Left lung (tissue), 10 donors: ENCODE results near the gene CACNA2D3. TPM values are rescaled to one million over a fixed set of nuclear protein-coding genes. Genes with fewer than 3 reads are reported as not detected.

Experiments used
- ATAC-seq: fragments of 200-7000 bp; cut with Tn5 transposase; one replicate; pipeline ENCODE4 v1.9.1; 2020; ENCODE audit warnings: moderate library complexity
- DNase-seq, 4 donors: peaks; one replicate each; pipeline ENCODE4 v3.0.0-alpha.2; 2013 to 2020
- H3K27ac ChIP-seq, 2 donors: fragments of 200-600 bp; sonication (generic) in 1 of 2; one replicate each; pipeline versions ENCODE4 v1.5.0 to v1.8.0; 2020 to 2021
- H3K27me3 ChIP-seq, 2 donors: fragments of 200-600 bp; sonication (generic) in 1 of 2; one replicate each; pipeline versions ENCODE4 v1.5.0 to v1.8.0; 2020 to 2021
- H3K36me3 ChIP-seq, 2 donors: fragments of 200-600 bp; sonication (generic) in 1 of 2; one replicate each; pipeline versions ENCODE4 v1.5.0 to v1.8.0; 2020 to 2021
- H3K4me1 ChIP-seq, 2 donors: fragments of 200-600 bp; one replicate each; pipeline ENCODE4 v1.8.0; 2021
- H3K4me3 ChIP-seq, 2 donors: fragments of 200-600 bp; sonication (generic) in 1 of 2; one replicate each; pipeline versions ENCODE4 v1.5.0 to v1.8.0; 2020 to 2021; ENCODE audit warnings: mild to moderate bottlenecking in 1 of 2
- H3K9me3 ChIP-seq, 2 donors: fragments of 200-600 bp; sonication (generic) in 1 of 2; one replicate each; pipeline versions ENCODE4 v1.5.0 to v1.8.0; 2020 to 2021
- CTCF ChIP-seq, 2 donors: fragments of 200-600 bp; sonication (generic) in 1 of 2; IDR thresholded peaks; one replicate each; pipeline versions ENCODE4 v1.5.0 to v1.8.0; 2021; ENCODE audit warnings: antibody characterized with exemption in 2 of 2
- intact Hi-C, 2 donors: fragments of 100-400 bp; cut with DNase I; formaldehyde crosslinking; loops; one replicate each; pipeline versions ENCODE4 v1.11.2 to v1.14.2; 2022
- polyA plus RNA-seq, 6 donors: library from polyadenylated mRNA; unstranded; fragments of 120-200 nt; gene quantifications; one replicate each; pipeline ENCODE4 v1.2.1, GENCODE V29; 2013; ENCODE audit not compliant: insufficient read length in 6 of 6
- total RNA-seq, 2 donors: library from RNA; stranded (reverse); fragmentation: NEBNext Ultra II Directional; extraction: Animal tissue kit (Norgen Biotek cat#: 25700); gene quantifications; one replicate each; pipeline ENCODE4 v1.2.1, GENCODE V29; 2021
- donor health status: DM: no; HTN: yes; CAD: no.
- donor health status: DM: no; HTN: no; CAD: no.

Gene CACNA2D3
- total and polyA plus RNA-seq, 8 donors, result 1.1 to 2.7 (median 1.5) TPM

GRCh38 chr3:54520060-54520459 is 397.7 kb downstream of the CACNA2D3 start:
- DNase-seq (no peak), ATAC-seq (no peak)
- intact Hi-C loops, result no loop called here
- Histone ChIP-seq H3K27ac (no peak overlapping the region), H3K4me1 (no peaks in the 10 kb centered on the region), H3K27me3 (no peaks in the 10 kb centered on the region), H3K36me3 (no peaks in the 10 kb centered on the region), H3K4me3 (no peak overlapping the region), H3K9me3 (peaks cover 0 to 27% of the 10 kb centered on the region in 2 donors)
- TF ChIP-seq CTCF (IDR thresholded peaks at IDR 0.05), result no peak

- Histone ChIP-seq H3K27ac (no peak overlapping the region), H3K27me3 (no peaks in the 10 kb centered on the region), H3K36me3 (no peaks in the 10 kb centered on the region), H3K9me3 (peaks cover 0 to 37% of the 10 kb centered on the region in 2 donors), H3K4me1 (no peaks in the 10 kb centered on the region), H3K4me3 (no peak overlapping the region)
- no peak for DNase-seq
- ATAC-seq, result no peak
- intact Hi-C loops, result no loop called here
- TF ChIP-seq CTCF (IDR thresholded peaks at IDR 0.05), result no peak
Observed at GRCh38 chr3:54527521-54527920, 405.2 kb downstream of the CACNA2D3 start.

GRCh38 chr3:54527953-54528352 is 405.6 kb downstream of the CACNA2D3 start:
- DNase-seq (no peak), ATAC-seq (no peak)
- intact Hi-C loops, result no loop called here
- no peak for TF ChIP-seq CTCF (IDR thresholded peaks at IDR 0.05)
- Histone ChIP-seq H3K27ac (no peak overlapping the region), H3K27me3 (no peaks in the 10 kb centered on the region), H3K9me3 (peaks cover 0 to 34% of the 10 kb centered on the region in 2 donors), H3K4me1 (no peaks in the 10 kb centered on the region), H3K36me3 (no peaks in the 10 kb centered on the region), H3K4me3 (no peak overlapping the region)

DNA sequence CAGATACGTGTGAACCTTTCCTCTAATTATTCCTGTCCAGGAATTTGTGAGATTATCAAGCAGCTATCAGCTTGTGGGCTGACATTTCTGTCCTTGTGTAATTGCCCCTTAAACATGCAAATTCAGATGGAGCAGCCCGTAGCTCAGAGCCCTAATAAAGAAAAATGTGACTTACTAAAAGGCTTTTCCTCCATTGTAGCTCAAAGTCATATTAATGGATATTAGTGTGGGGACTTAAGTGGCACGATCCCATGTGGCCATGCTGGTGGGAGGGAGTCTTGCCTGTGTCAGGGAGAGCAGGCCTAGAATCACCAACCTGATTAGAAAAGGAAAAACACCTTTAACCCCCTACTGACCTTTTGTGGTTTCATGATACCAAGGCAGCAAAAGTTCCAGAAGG is 406.3 kb downstream of the CACNA2D3 start:
- no peak for ATAC-seq
- DNase-seq, result no peak
- TF ChIP-seq CTCF (IDR thresholded peaks at IDR 0.05), result no peak
- Histone ChIP-seq H3K36me3 (no peaks in the 10 kb centered on the region), H3K4me1 (no peaks in the 10 kb centered on the region), H3K4me3 (no peak overlapping the region), H3K27ac (no peak overlapping the region), H3K27me3 (no peaks in the 10 kb centered on the region), H3K9me3 (peaks cover 0 to 31% of the 10 kb centered on the region in 2 donors)
- intact Hi-C loops, result no loop called here

GRCh38 chr3:54530091-54530490 is 407.7 kb downstream of the CACNA2D3 start:
- H3K27ac ChIP-seq, result no peak overlapping the region
- TF ChIP-seq CTCF (IDR thresholded peaks at IDR 0.05), result no peak
- H3K4me3 ChIP-seq, result no peak overlapping the region
- DNase-seq (no peak), ATAC-seq (no peak)
- no peaks in the 10 kb centered on the region for H3K4me1 ChIP-seq
- H3K27me3 ChIP-seq, result no peaks in the 10 kb centered on the region
- intact Hi-C loops, result no loop called here
- H3K9me3 ChIP-seq, result peaks cover 0 to 24% of the 10 kb centered on the region in 2 donors
- H3K36me3 ChIP-seq, result no peaks in the 10 kb centered on the region
